Omental fat pad (tissue), 4 donors: ENCODE results near the gene EHBP1. TPM values are rescaled to one million over a fixed set of nuclear protein-coding genes. Genes with fewer than 3 reads are reported as not detected.

ENCODE experiments used
- ATAC-seq: fragments of 150-250 bp; one replicate; pipeline ENCODE4 v1.9.1; 2016; ENCODE audit warnings: mild to moderate bottlenecking, moderate library complexity; ENCODE audit not compliant: low FRiP score
- DNase-seq: peaks from one replicate; pipeline ENCODE4 v3.0.0-alpha.2; 2019; ENCODE audit warnings: low spot score
- CTCF ChIP-seq, 3 donors: fragments of 450-650 bp; IDR thresholded peaks; one replicate each; pipeline ENCODE4 v1.5.1; 2016 to 2017; ENCODE audit warnings: antibody characterized with exemption in 3 of 3, mild to moderate bottlenecking in 3 of 3, moderate library complexity in 2 of 3
- total RNA-seq, 4 donors: library from RNA; depleted of rRNA; stranded (reverse); fragments of >200 nt; gene quantifications; one replicate each; pipeline ENCODE4 v1.1.0, GENCODE V29; 2016

EHBP1 gene
- total RNA-seq, 4 donors from 2014 or later, result 60.9 to 91.3 (median 78.6) TPM

GRCh38 chr2:63053889-63054602 is 348.5 kb downstream of the EHBP1 start:
- ATAC-seq (no peak), DNase-seq (no peak)

GRCh38 chr2:63054841-63055225 is 349.3 kb downstream of the EHBP1 start:
- TF ChIP-seq CTCF (IDR thresholded peaks at IDR 0.05), result no peak
- DNase-seq (no peak), ATAC-seq (no peak)

More at GRCh38 chr2:63053889-63054602, 348.5 kb downstream of the EHBP1 start:
- TF ChIP-seq CTCF (IDR thresholded peaks at IDR 0.05), result no peak

GRCh38 chr2:63055226-63056106 is 350.0 kb downstream of the EHBP1 start:
- ATAC-seq (no peak), DNase-seq (no peak)
- TF ChIP-seq CTCF (IDR thresholded peaks at IDR 0.05), result no peak

GRCh38 chr2:63056107-63057050 is 350.9 kb downstream of the EHBP1 start:
- TF ChIP-seq CTCF (IDR thresholded peaks at IDR 0.05), result no peak
- ATAC-seq (no peak), DNase-seq (no peak)

GRCh38 chr2:63057249-63058143 is 352.0 kb downstream of the EHBP1 start:
- no peak for ATAC-seq
- no peak for DNase-seq
- no peak for TF ChIP-seq CTCF (IDR thresholded peaks at IDR 0.05)
